Pancreas (tissue), 10 donors: ENCODE results near the gene BMPR2. TPM values are rescaled to one million over a fixed set of nuclear protein-coding genes. Genes with fewer than 3 reads are reported as not detected.

Experiments used
- ATAC-seq, 4 donors: fragments of 200-7000 bp; cut with Tn5 transposase; one replicate each; pipeline versions ENCODE4 v1.8.0 to v1.9.1; 2020; ENCODE audit warnings: mild to moderate bottlenecking in 4 of 4, moderate library complexity in 4 of 4
- DNase-seq, 6 donors: peaks; one replicate each; pipeline ENCODE4 v3.0.0-alpha.2; 2020
- FAIRE-seq: peaks from 2 replicates; lab custom pipeline; 2012; peaks lifted over from hg19 to GRCh38; lab: Jason Lieb, UNC
- H3K27ac ChIP-seq, 4 donors: fragments of 200-600 bp; sonication (generic); 1 replicate in 3 of 4; 2 replicates in 1 of 4; pipeline versions ENCODE4 v1.5.0 to v1.8.0; 2020
- H3K27me3 ChIP-seq, 4 donors: fragments of 200-600 bp; one replicate each; pipeline ENCODE4 v1.8.0; 2021
- H3K36me3 ChIP-seq, 3 donors: fragments of 200-600 bp; sonication (generic) in 1 of 3; one replicate each; pipeline versions ENCODE4 v1.5.0 to v1.8.0; 2020 to 2021
- H3K4me1 ChIP-seq, 3 donors: fragments of 200-600 bp; one replicate each; pipeline ENCODE4 v1.8.0; 2021
- H3K4me3 ChIP-seq, 4 donors: fragments of 200-600 bp; sonication (generic) in 2 of 4; one replicate each; pipeline versions ENCODE4 v1.5.0 to v1.8.0; 2020 to 2021
- H3K9me3 ChIP-seq, 4 donors: fragments of 200-600 bp; one replicate each; pipeline ENCODE4 v1.8.0; 2021
- WGBS, 2 donors: extraction: QIAGEN DNeasy Blood & Tissue Kit; methylation state at CpG; one replicate each; pipeline ENCODE4 v1.1.7; 2013; 5-methylcytosine and 5-hydroxymethylcytosine counted together
- intact Hi-C, 3 donors: fragments of 100-400 bp; cut with DNase I; formaldehyde crosslinking; loops; one replicate each; pipeline versions ENCODE4 v1.11.1 to v1.14.2; 2022
- polyA plus RNA-seq, 2 donors: library from polyadenylated mRNA; stranded (reverse); fragments of 200-250 nt; gene quantifications; one replicate each; pipeline ENCODE4 v1.2.3, GENCODE V29; 2013
- total RNA-seq, 6 donors: library from RNA; stranded (reverse); fragmentation: NEBNext Ultra II Directional in 4 of 6; extraction: Animal tissue kit (Norgen Biotek cat#: 25700) in 4 of 6; gene quantifications; one replicate each; pipeline versions ENCODE4 v1.2.1 to v1.2.4, GENCODE V29; 2021 to 2023
- TF ChIP-seq, protein P1 (sequence below), 4 donors: fragments of 200-600 bp; sonication (generic) in 3 of 4; IDR thresholded peaks; one replicate each; pipeline versions ENCODE4 v1.5.0 to v1.8.0; 2021; ENCODE audit warnings: antibody characterized with exemption in 4 of 4
- donor health status: healthy with polysubstance abuse.
- donor health status: DM: no; HTN: no; CAD: no; lungs with moderate emphysema.
- donor health status: DM: no; HTN: no; CAD: no.
- donor health status: control.
- donor health status: control.
- donor health status: Bipolar disorder and iron deficiency.
- donor health status: DM: yes; HTN: yes; CAD: no.
- donor health status: DM: no; HTN: no; CAD: no.
- donor health status: DM: no; HTN: no; CAD: no.
- donor health status: DM: yes; HTN: yes; CAD: no.

BMPR2 gene
- total and polyA plus RNA-seq, 8 donors, result 2.5 to 30.8 (median 11.4) TPM

GRCh38 chr2:202400941-202401340, 24.8 kb downstream of the BMPR2 start:
- Histone ChIP-seq H3K9me3 (no peaks in the 10 kb centered on the region), H3K4me1 (no peaks in the 10 kb centered on the region), H3K27ac (no peak overlapping the region), H3K4me3 (no peak overlapping the region), H3K27me3 (no peaks in the 10 kb centered on the region), H3K36me3 (no peaks in the 10 kb centered on the region)
- TF ChIP-seq, protein P1, sequence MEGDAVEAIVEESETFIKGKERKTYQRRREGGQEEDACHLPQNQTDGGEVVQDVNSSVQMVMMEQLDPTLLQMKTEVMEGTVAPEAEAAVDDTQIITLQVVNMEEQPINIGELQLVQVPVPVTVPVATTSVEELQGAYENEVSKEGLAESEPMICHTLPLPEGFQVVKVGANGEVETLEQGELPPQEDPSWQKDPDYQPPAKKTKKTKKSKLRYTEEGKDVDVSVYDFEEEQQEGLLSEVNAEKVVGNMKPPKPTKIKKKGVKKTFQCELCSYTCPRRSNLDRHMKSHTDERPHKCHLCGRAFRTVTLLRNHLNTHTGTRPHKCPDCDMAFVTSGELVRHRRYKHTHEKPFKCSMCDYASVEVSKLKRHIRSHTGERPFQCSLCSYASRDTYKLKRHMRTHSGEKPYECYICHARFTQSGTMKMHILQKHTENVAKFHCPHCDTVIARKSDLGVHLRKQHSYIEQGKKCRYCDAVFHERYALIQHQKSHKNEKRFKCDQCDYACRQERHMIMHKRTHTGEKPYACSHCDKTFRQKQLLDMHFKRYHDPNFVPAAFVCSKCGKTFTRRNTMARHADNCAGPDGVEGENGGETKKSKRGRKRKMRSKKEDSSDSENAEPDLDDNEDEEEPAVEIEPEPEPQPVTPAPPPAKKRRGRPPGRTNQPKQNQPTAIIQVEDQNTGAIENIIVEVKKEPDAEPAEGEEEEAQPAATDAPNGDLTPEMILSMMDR (IDR thresholded peaks at IDR 0.05), result no peak
- DNase-seq (no peak), ATAC-seq (no peak), FAIRE-seq (no peak)
- intact Hi-C loops, result no loop called here

DNA sequence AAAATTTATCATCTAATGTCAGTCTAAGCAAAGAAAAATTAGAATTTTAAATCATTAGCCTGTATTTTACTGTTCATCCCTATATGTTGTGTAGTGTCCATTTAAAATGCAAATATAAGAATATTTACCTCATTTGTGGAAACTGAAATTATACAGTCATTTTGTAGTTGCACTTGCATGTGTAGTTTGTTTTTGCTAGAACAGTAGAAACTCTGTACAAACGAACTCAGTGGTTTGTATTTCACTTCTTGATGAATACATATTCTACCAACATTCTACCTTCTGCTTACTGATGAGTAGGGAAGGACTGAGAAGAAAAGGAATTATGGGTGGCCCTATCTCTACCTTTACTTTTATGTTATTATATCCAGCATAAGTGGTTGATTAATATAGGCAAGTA, 29.7 kb downstream of the BMPR2 start:
- peaks cover 0 to 4% (median 0%) of the 10 kb centered on the region in 3 donors for H3K4me1 ChIP-seq
- DNase-seq (no peak), ATAC-seq (no peak), FAIRE-seq (no peak)
- H3K36me3 ChIP-seq, result no peaks in the 10 kb centered on the region
- H3K9me3 ChIP-seq, result no peaks in the 10 kb centered on the region
- no peaks in the 10 kb centered on the region for H3K27me3 ChIP-seq
- no peak overlapping the region for H3K4me3 ChIP-seq
- H3K27ac ChIP-seq, result no peak overlapping the region
- intact Hi-C loops, result no loop called here
- TF ChIP-seq, protein P1 (IDR thresholded peaks at IDR 0.05), result no peak
- 60 to 79% methylated on average over 1 of the region's 1 CpG for WGBS, 2 donors

DNA sequence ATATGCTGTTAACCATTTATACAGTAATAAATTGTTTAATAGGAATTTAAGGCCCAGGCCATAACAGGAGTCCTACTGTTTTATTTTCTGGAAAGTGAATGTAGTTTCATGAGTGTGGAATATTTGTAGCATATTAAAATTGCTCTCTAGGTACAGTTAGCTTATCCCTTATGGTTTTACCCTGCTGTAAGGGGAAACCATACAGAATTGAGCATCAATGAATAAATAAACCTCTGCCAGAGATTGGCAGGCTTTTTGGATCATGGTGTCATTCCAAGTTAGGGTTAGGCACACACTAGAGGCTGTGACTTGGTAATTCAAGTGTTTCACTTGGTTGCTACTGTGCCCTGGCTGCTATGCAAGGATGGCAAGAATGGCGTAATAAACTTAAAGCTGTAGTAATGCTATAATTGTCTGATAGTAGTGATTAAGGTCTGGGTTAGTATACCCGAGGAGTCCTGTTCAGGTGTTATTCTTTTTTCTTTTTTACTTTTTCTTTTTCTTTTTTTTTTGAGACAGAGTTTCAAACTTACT, 30.4 kb downstream of the BMPR2 start:
- no peak for DNase-seq
- TF ChIP-seq, protein P1 (IDR thresholded peaks at IDR 0.05), result no peak
- FAIRE-seq, result no peak
- intact Hi-C loops, result no loop called here
- no peaks in the 10 kb centered on the region for H3K9me3 ChIP-seq
- no peak for ATAC-seq
- no peaks in the 10 kb centered on the region for H3K36me3 ChIP-seq
- peaks cover 0 to 4% (median 0%) of the 10 kb centered on the region in 3 donors for H3K4me1 ChIP-seq
- no peak overlapping the region for H3K27ac ChIP-seq
- 89 to 96% methylated on average over 2 of the region's 2 CpGs for WGBS, 2 donors
- H3K27me3 ChIP-seq, result no peaks in the 10 kb centered on the region
- no peak overlapping the region for H3K4me3 ChIP-seq

- DNase-seq, result no peak
- H3K4me3 ChIP-seq, result no peak overlapping the region
- H3K4me1 ChIP-seq, result peaks cover 0 to 4% (median 0%) of the 10 kb centered on the region in 3 donors
- FAIRE-seq, result peak; percentile 5
- no peaks in the 10 kb centered on the region for H3K27me3 ChIP-seq
- no peak for ATAC-seq
- TF ChIP-seq, protein P1 (IDR thresholded peaks at IDR 0.05), result no peak
- intact Hi-C loops, result no loop called here
- WGBS, 2 donors, result 81 to 90% methylated on average over 6 of the region's 6 CpGs
- no peaks in the 10 kb centered on the region for H3K9me3 ChIP-seq
- no peak overlapping the region for H3K27ac ChIP-seq
- H3K36me3 ChIP-seq, result no peaks in the 10 kb centered on the region
Observed at GRCh38 chr2:202408546-202409140, 32.5 kb downstream of the BMPR2 start.

GRCh38 chr2:202410092-202410491, 34.0 kb downstream of the BMPR2 start:
- no peaks in the 10 kb centered on the region for H3K36me3 ChIP-seq
- peaks cover 0 to 4% (median 0%) of the 10 kb centered on the region in 3 donors for H3K4me1 ChIP-seq
- intact Hi-C loops, result no loop called here
- WGBS, 2 donors, result 97% methylated on average over 5 of the region's 5 CpGs
- no peak overlapping the region for H3K27ac ChIP-seq
- FAIRE-seq (no peak), ATAC-seq (no peak), DNase-seq (no peak)
- H3K4me3 ChIP-seq, result no peak overlapping the region
- TF ChIP-seq, protein P1 (IDR thresholded peaks at IDR 0.05), result no peak
- H3K9me3 ChIP-seq, result no peaks in the 10 kb centered on the region
- no peaks in the 10 kb centered on the region for H3K27me3 ChIP-seq
